Common myeloid progenitor, CD34-positive (primary cell): ENCODE measurements around the gene MARVELD1.

Experiments used
- CTCF ChIA-PET: fragments of 350-600 bp; sonication (Branson Sonifier 250); formaldehyde crosslinking; loops from one replicate; lab custom pipeline; 2021; ENCODE audit warnings: antibody characterized with exemption; lab: Charles Lee
- POLR2A ChIA-PET: fragments of 350-600 bp; sonication (Branson Sonifier 250); formaldehyde crosslinking; loops from one replicate; lab custom pipeline; 2021; ENCODE audit warnings: antibody characterized with exemption; lab: Charles Lee
- DNase-seq, 3 donors: peaks; one replicate each; pipeline versions ENCODE4 v3.0.0 to v3.0.0-alpha.2; 2013
- H3K27ac ChIP-seq, 2 experiments: 1 replicate in 1 of 2; 2 replicates in 1 of 2; pipeline ENCODE4 v1.7.0; 2013; ENCODE audit warnings: inconsistent platforms in 2 of 2, low read length in 2 of 2, mild to moderate bottlenecking in 2 of 2, low read depth in 1 of 2, moderate library complexity in 1 of 2; ENCODE audit not compliant: severe bottlenecking in 2 of 2, insufficient read depth in 1 of 2, poor library complexity in 1 of 2
- H3K27me3 ChIP-seq, 5 experiments: replicated peaks in 2 of 5; 1 replicate in 3 of 5; 2 replicates in 2 of 5; pipeline versions ENCODE4 v1.6.1 to v1.7.0; 2013; ENCODE audit warnings: low read length in 4 of 5, mild to moderate bottlenecking in 2 of 5, moderate library complexity in 2 of 5, inconsistent platforms in 1 of 5; ENCODE audit not compliant: insufficient read depth in 5 of 5, control insufficient read depth in 4 of 5
- H3K36me3 ChIP-seq, 4 experiments: 1 replicate in 2 of 4; 2 replicates in 2 of 4; pipeline versions ENCODE4 v1.6.1 to v1.7.0; 2013; ENCODE audit warnings: low read length in 3 of 4, control low read depth in 1 of 4, mild to moderate bottlenecking in 1 of 4; ENCODE audit not compliant: control insufficient read depth in 4 of 4, insufficient read depth in 4 of 4
- H3K4me1 ChIP-seq, 4 experiments: 1 replicate in 3 of 4; 2 replicates in 1 of 4; pipeline versions ENCODE4 v1.6.1 to v1.7.1; 2013; ENCODE audit warnings: low read length in 3 of 4, mild to moderate bottlenecking in 3 of 4, control low read depth in 1 of 4, inconsistent platforms in 1 of 4, moderate library complexity in 1 of 4; ENCODE audit not compliant: control insufficient read depth in 4 of 4, insufficient read depth in 4 of 4; ENCODE audit errors: control extremely low read depth in 1 of 4
- H3K4me3 ChIP-seq, 7 experiments: 1 replicate in 4 of 7; 2 replicates in 3 of 7; pipeline versions ENCODE4 v1.5.1 to v1.7.0; 2013; ENCODE audit warnings: mild to moderate bottlenecking in 7 of 7, low read length in 6 of 7, moderate library complexity in 6 of 7, inconsistent platforms in 2 of 7, low read depth in 2 of 7, control low read depth in 1 of 7; ENCODE audit not compliant: insufficient read depth in 4 of 7, control insufficient read depth in 1 of 7; ENCODE audit errors: extremely low read depth in 1 of 7
- H3K9me3 ChIP-seq, 5 experiments: 1 replicate in 4 of 5; 2 replicates in 1 of 5; pipeline versions ENCODE4 v1.6.1 to v1.7.1; 2013; ENCODE audit warnings: low read length in 4 of 5, mild to moderate bottlenecking in 2 of 5, inconsistent platforms in 1 of 5, low read depth in 1 of 5, moderate library complexity in 1 of 5; ENCODE audit not compliant: control insufficient read depth in 4 of 5, insufficient read depth in 2 of 5; ENCODE audit errors: control extremely low read depth in 1 of 5
- WGBS: methylation state at CpG from one replicate; pipeline ENCODE4 v1.1.5; 2013; ENCODE audit not compliant: insufficient coverage; 5-methylcytosine and 5-hydroxymethylcytosine counted together

Gene MARVELD1

GRCh38 chr10:97737770-97738265 is 24.3 kb downstream of the MARVELD1 start:
- peak overlapping the region; percentile 57 to 96 (median 89) for H3K4me3 ChIP-seq
- DNase-seq, result no peak
- H3K9me3 ChIP-seq, result no peaks in the 10 kb centered on the region
- no peaks in the 10 kb centered on the region for H3K27me3 ChIP-seq
- 50% methylated on average over 10 of the region's 14 CpGs for WGBS
- ChIA-PET CTCF (interaction anchor here (1.2 kb wide), 1 partner anchor 36 kb away, joined by 3 read pairs; no protein-coding TSS in a partner anchor), POLR2A (no interaction called here)
- peaks cover 6 to 25% (median 18%) of the 10 kb centered on the region in 4 experiments for H3K36me3 ChIP-seq
- H3K27ac ChIP-seq, result peak overlapping the region; percentile 70 to 91
- H3K4me1 ChIP-seq, result peaks cover 7 to 19% (median 15%) of the 10 kb centered on the region in 4 experiments

- peak overlapping the region in 2 of 7 experiments; percentile 82 to 93 for H3K4me3 ChIP-seq
- no peaks in the 10 kb centered on the region for H3K9me3 ChIP-seq
- DNase-seq, result no peak
- WGBS, result 93% methylated on average over 3 of the region's 4 CpGs
- ChIA-PET CTCF (interaction anchor here (1.2 kb wide), 1 partner anchor 37 kb away, joined by 3 read pairs; no protein-coding TSS in a partner anchor), POLR2A (no interaction called here)
- peaks cover 9 to 33% (median 26%) of the 10 kb centered on the region in 4 experiments for H3K36me3 ChIP-seq
- H3K4me1 ChIP-seq, result peaks cover 7 to 19% (median 15%) of the 10 kb centered on the region in 4 experiments
- H3K27ac ChIP-seq, result no peak overlapping the region
- H3K27me3 ChIP-seq, result no peaks in the 10 kb centered on the region
Observed at GRCh38 chr10:97738616-97739015, 25.1 kb downstream of the MARVELD1 start.

- Histone ChIP-seq H3K36me3 (peaks cover 9 to 50% (median 40%) of the 10 kb centered on the region in 4 experiments), H3K4me3 (no peak overlapping the region), H3K9me3 (no peaks in the 10 kb centered on the region), H3K4me1 (peaks cover 7 to 19% (median 15%) of the 10 kb centered on the region in 4 experiments), H3K27ac (no peak overlapping the region), H3K27me3 (no peaks in the 10 kb centered on the region)
- DNase-seq, result no peak
- WGBS, result 100% methylated on average over 2 of the region's 2 CpGs
- POLR2A ChIA-PET, result no interaction called here
- CTCF ChIA-PET, result interaction anchor here (0.8 kb wide), 1 partner anchor 305 kb away, joined by 3 read pairs; no protein-coding TSS in a partner anchor
Observed at GRCh38 chr10:97740613-97741012, 27.1 kb downstream of the MARVELD1 start.

- Histone ChIP-seq H3K36me3 (peaks cover 14 to 71% (median 53%) of the 10 kb centered on the region in 4 experiments), H3K27ac (no peak overlapping the region), H3K4me1 (peaks cover 0 to 4% (median 2%) of the 10 kb centered on the region in 4 experiments), H3K4me3 (no peak overlapping the region), H3K9me3 (no peaks in the 10 kb centered on the region), H3K27me3 (no peaks in the 10 kb centered on the region)
- CTCF ChIA-PET, result interaction anchor here (1.6 to 3.5 kb wide), 4 partner anchors 12 to 41 kb away, joined by 6 to 19 read pairs (median 12); no protein-coding TSS in a partner anchor
- 96% methylated on average over 8 of the region's 10 CpGs for WGBS
- no peak for DNase-seq
- POLR2A ChIA-PET, result no interaction called here
Observed at GRCh38 chr10:97743169-97743943, 29.8 kb downstream of the MARVELD1 start.

GRCh38 chr10:97744405-97745035 is 31.0 kb downstream of the MARVELD1 start:
- H3K36me3 ChIP-seq, result peaks cover 14 to 77% (median 59%) of the 10 kb centered on the region in 4 experiments
- WGBS, result 96% methylated on average over 14 of the region's 15 CpGs

GRCh38 chr10:97747573-97747972 is 34.0 kb downstream of the MARVELD1 start:
- POLR2A ChIA-PET, result no interaction called here
- peaks cover 10 to 88% (median 67%) of the 10 kb centered on the region in 4 experiments for H3K36me3 ChIP-seq
- CTCF ChIA-PET, result interaction anchor here (0.8 to 1.6 kb wide), 6 partner anchors 9 to 121 kb away, joined by 3 to 7 read pairs (median 3); no protein-coding TSS in a partner anchor
- WGBS, result 89% methylated on average over 1 of the region's 1 CpG
- H3K27ac ChIP-seq, result no peak overlapping the region
- no peaks in the 10 kb centered on the region for H3K9me3 ChIP-seq
- H3K4me1 ChIP-seq, result no peaks in the 10 kb centered on the region
- DNase-seq, result no peak
- H3K4me3 ChIP-seq, result no peak overlapping the region
- no peaks in the 10 kb centered on the region for H3K27me3 ChIP-seq

More at GRCh38 chr10:97744405-97745035, 31.0 kb downstream of the MARVELD1 start:
- H3K4me3 ChIP-seq, result no peak overlapping the region
- no peaks in the 10 kb centered on the region for H3K27me3 ChIP-seq
- no peaks in the 10 kb centered on the region for H3K4me1 ChIP-seq
- no peak overlapping the region for H3K27ac ChIP-seq
- CTCF ChIA-PET, result interaction anchor here (1.3 to 3.5 kb wide), 5 partner anchors 11 to 42 kb away, joined by 4 to 19 read pairs (median 11); no protein-coding TSS in a partner anchor
- no peaks in the 10 kb centered on the region for H3K9me3 ChIP-seq
- POLR2A ChIA-PET, result no interaction called here
- peak in 2 of 3 donors; percentile 18 to 53 for DNase-seq
